ENCODE data around the gene C1QC. TPM values are rescaled to one million over a fixed set of nuclear protein-coding genes. Genes with fewer than 3 reads are reported as not detected.
"Not testable (repeated sequence)": the region's sequence is repeated elsewhere in the genome, so short reads cannot be mapped to it uniquely, and the experiment has no call there.

Gene C1QC
- total RNA-seq, 1 experiment from 2014 or later: not detected

DNA sequence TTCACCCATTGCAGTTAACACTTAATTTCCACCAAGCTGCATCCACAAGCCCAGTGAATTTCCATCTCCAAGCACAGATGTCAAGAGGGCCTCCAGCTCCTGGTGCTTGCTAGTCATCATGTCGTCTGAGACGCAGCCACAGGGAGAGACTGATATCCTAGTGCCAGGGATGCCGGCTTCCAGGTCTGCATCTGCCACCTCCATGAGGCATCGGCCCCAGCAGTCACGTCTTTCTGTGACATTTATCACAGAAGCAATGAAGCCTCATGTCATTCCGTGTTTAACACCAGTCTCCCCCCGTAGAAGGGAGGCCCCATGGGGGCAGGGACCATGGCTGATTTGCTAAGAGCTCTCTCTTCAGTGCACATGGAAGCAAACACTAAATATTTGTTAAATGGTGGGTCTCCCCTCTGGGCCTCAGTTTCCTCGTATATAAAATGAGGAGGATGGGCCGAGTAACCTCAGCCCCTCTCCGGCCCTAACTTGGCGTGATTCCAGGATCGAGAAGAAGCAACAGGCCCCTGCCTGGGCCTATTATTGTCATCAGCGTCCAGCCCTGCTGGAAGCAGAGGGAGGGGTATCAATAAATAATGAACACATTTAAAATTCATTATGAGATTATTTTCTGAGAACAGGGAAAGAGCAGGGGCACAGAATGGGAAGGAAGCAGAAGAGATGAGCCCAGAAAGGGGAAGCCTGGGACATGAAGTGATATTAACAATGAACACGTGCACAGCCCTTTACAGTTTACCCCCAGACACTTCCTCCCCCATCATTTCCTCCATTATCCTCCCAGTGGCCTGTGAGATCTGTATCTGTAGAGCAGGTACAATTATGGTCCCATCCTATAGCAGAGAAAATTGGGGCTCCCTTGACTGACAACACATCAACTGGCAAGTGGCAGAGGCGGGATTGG, 8.8 kb downstream of the C1QC start:
- Histone ChIP-seq H3K9me3 (replicated peaks) (no peaks in the 10 kb centered on the region), H3K4me1 (no peaks in the 10 kb centered on the region), H3K27me3 (peaks cover 23% of the 10 kb centered on the region; the same call in 1 of the 2 replicates), H3K4me3 (no peak overlapping the region), H3K27ac (no peak overlapping the region), H3K36me3 (no peaks in the 10 kb centered on the region)
- DNase-seq: no peak

DNA sequence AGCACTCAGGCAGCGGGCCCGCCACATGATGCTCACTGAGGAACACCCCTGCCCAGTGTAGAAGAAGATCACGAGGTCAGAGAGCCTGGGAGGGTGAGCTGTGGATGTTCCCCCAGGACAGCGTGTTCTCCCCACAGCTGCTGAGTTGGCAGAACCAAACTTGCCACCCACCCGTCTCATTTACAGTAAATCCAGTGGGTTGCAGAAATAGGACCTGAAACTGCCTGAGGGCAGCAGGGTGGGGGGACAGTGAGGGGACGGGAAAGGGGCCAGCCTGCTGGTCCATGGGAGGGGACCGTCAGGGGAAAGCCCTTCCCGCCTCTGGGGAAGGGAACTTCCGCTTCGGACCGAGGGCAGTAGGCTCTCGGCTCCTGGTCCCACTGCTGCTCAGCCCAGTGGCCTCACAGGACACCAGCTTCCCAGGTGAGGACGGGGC, 9.5 kb downstream of the C1QC start, which contains the start of gene C1QB:
Gene C1QB, plus strand, starts transcription at position 356 of the 436 bp plus-strand sequence. CDS start 6,227 bp downstream, outside the sequence.
- H3K36me3 ChIP-seq: no peaks in the 10 kb centered on the region

DNA sequence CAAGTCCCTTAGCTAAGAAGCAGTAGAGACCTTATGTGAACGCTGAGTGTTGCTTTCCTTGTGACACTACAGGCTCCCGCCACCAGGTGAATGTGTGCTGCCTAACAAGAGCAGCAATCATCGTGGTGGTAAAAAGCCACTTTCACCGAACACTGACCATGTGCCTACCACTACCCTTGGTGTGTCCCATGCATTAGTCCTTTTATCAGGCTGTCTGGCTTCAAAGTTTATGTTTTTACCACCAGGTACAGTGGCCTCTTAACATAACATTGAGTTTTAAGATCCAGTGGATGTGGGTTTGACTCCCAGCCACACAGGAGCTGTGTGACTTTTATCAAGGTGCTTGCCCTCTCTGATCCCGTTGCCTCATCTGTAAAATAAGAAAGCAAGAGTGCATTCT, 11.3 kb downstream of the C1QC start:
- Histone ChIP-seq H3K27ac (no peak overlapping the region), H3K4me3 (no peak overlapping the region), H3K9me3 (replicated peaks) (no peaks in the 10 kb centered on the region), H3K4me1 (no peaks in the 10 kb centered on the region), H3K36me3 (no peaks in the 10 kb centered on the region), H3K27me3 (peaks cover 29% of the 10 kb centered on the region; the same call in 1 of the 2 replicates)
- DNase-seq: no peak

More for the DNA sequence above, 9.5 kb downstream of the C1QC start, which contains the start of gene C1QB:
- Histone ChIP-seq H3K9me3 (replicated peaks) (no peaks in the 10 kb centered on the region), H3K4me1 (no peaks in the 10 kb centered on the region), H3K27me3 (peaks cover 26% of the 10 kb centered on the region; the same call in 1 of the 2 replicates), H3K27ac (no peak within 1 kb of the TSS), H3K4me3 (no peak within 1 kb of the TSS)
- DNase-seq: no peak

- H3K4me3 ChIP-seq: no peak overlapping the region
- H3K27me3 ChIP-seq: peaks cover 14% of the 10 kb centered on the region; the same call in 1 of the 2 replicates
- no peaks in the 10 kb centered on the region for H3K4me1 ChIP-seq
- no peak overlapping the region for H3K27ac ChIP-seq
- H3K36me3 ChIP-seq: no peaks in the 10 kb centered on the region
- H3K9me3 ChIP-seq (replicated peaks): no peaks in the 10 kb centered on the region
- DNase-seq: no peak
Observed at GRCh38 chr1:22658385-22659163, 15.1 kb downstream of the C1QC start.

DNA sequence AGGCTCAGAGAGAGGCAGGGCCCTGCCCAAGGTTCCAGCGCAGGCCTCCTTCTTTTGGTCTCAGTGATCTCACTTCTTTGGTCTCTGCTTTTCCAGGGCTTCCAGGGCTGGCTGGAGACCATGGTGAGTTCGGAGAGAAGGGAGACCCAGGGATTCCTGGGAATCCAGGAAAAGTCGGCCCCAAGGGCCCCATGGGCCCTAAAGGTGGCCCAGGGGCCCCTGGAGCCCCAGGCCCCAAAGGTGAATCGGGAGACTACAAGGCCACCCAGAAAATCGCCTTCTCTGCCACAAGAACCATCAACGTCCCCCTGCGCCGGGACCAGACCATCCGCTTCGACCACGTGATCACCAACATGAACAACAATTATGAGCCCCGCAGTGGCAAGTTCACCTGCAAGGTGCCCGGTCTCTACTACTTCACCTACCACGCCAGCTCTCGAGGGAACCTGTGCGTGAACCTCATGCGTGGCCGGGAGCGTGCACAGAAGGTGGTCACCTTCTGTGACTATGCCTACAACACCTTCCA, 17.3 kb downstream of the C1QC start:
- no peaks in the 10 kb centered on the region for H3K9me3 ChIP-seq (replicated peaks)
- no peak overlapping the region for H3K4me3 ChIP-seq
- no peak for DNase-seq
- H3K27me3 ChIP-seq: peaks cover 10% of the 10 kb centered on the region; the same call in 1 of the 2 replicates
- no peak overlapping the region for H3K27ac ChIP-seq
- no peaks in the 10 kb centered on the region for H3K36me3 ChIP-seq
- H3K4me1 ChIP-seq: no peaks in the 10 kb centered on the region

DNA sequence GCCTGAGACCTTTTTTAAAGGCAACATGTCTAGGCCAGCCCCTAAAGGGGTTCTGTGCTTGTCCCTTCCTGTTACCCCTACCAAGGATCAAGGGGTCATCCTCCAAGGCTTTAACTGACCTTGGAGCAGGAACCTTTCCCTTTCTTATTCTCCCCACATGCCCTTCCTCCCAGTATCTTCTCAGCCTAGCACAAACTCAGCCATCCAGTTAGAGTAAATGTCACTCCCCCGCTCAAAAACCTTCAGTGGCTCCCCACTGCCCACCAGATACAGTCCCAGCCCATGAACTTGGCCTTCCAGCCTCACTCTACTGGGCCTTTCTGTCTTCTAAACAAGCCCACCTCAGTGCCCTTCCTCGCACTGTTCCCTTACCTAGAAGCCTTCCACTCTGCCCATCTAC, 18.4 kb downstream of the C1QC start:
- Histone ChIP-seq H3K4me3 (no peak overlapping the region), H3K36me3 (no peaks in the 10 kb centered on the region), H3K9me3 (replicated peaks) (no peaks in the 10 kb centered on the region), H3K27me3 (peaks cover 12% of the 10 kb centered on the region), H3K27ac (no peak overlapping the region), H3K4me1 (peaks cover under 1% of the 10 kb centered on the region; the same call in 1 of the 2 replicates)
- no peak for DNase-seq

- Histone ChIP-seq H3K9me3 (replicated peaks) (no peaks in the 10 kb centered on the region), H3K27ac (no peak overlapping the region), H3K27me3 (peaks cover 16% of the 10 kb centered on the region), H3K4me1 (peaks cover 5% of the 10 kb centered on the region; the same call in 1 of the 2 replicates), H3K36me3 (no peaks in the 10 kb centered on the region), H3K4me3 (no peak overlapping the region)
- DNase-seq: peak; percentile 50 to 57
Observed at GRCh38 chr1:22662318-22662717, 18.9 kb downstream of the C1QC start.

DNA sequence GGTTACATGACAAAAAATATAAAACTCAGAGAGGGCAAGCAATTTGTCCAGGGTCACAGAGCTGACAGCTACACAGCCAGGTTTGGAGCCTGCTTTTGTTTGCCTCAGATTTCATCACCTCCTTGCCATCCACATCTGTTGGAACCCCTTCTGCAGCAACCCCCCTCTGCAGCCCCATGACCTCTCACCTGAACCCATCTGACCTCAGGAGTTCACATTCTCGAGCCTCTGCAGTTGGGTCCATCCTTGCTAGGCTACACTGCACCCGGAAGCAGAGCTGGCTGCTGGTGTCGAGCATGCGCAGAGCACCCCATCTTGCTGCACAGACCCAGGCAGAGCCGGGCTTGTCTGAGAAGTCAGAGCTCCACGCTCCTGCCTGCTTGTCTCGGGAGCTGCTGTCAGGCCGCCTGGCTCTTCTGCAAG, 19.6 kb downstream of the C1QC start:
- Histone ChIP-seq H3K9me3 (replicated peaks) (no peaks in the 10 kb centered on the region), H3K36me3 (no peaks in the 10 kb centered on the region), H3K4me1 (peaks cover 8% of the 10 kb centered on the region; the same call in 1 of the 2 replicates), H3K27me3 (peaks cover 18% of the 10 kb centered on the region), H3K27ac (no peak overlapping the region), H3K4me3 (no peak overlapping the region)
- no peak for DNase-seq

DNA sequence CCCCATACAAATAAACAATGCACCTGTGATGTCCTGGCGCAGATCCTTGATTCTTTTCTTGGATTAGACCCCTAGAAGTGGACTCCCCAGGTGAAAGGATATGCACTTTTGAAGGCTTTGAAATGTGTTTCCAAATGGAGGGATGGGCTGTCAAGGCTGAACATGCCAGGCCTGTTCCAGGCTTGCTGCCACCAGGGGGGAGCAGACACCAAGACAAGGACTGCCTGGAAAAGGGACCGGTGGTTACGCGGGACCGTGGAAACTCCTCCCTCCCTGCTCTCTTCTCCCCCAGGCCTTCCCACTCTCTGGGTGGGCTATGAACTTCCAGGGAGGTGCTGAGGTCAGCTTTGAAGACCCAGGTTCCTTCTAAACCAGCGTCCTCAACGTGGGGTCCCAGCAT, 22.3 kb downstream of the C1QC start:
- H3K4me3 ChIP-seq: no peak overlapping the region
- peak; percentile 56 to 69 for DNase-seq
- H3K27ac ChIP-seq: no peak overlapping the region
- peaks cover 8% of the 10 kb centered on the region; the same call in 1 of the 2 replicates for H3K4me1 ChIP-seq
- peaks cover 24% of the 10 kb centered on the region for H3K27me3 ChIP-seq
- H3K36me3 ChIP-seq: no peaks in the 10 kb centered on the region
- no peaks in the 10 kb centered on the region for H3K9me3 ChIP-seq (replicated peaks)

- Histone ChIP-seq H3K27me3 (peaks cover 30% of the 10 kb centered on the region), H3K27ac (no peak overlapping the region), H3K4me3 (no peak overlapping the region), H3K4me1 (peaks cover 8% of the 10 kb centered on the region; the same call in 1 of the 2 replicates), H3K36me3 (no peaks in the 10 kb centered on the region), H3K9me3 (replicated peaks) (no peaks in the 10 kb centered on the region)
- DNase-seq: no peak
Observed at GRCh38 chr1:22666412-22666811, 23.0 kb downstream of the C1QC start.

DNA sequence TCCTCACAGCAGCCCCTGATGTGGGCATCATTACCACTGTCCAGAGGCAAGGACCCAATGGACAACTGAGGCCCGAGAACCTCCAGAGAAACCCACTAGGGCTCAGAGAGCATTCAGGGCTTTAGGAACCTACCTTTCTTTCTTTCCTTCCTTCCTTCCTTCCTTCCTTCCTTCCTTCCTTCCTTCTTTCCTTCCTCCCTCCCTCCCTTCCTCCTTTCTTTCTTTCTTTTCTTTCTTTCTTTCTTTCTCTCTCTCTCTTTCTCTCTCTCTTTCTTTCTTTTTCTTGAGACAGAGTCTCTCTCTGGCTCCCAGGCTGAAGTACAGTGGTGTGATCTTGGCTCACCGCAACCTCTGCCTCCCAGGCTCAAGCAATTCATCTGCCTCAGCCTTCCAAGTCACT, 25.4 kb downstream of the C1QC start:
- Histone ChIP-seq H3K4me1 (peaks cover 17% of the 10 kb centered on the region), H3K27me3 (peaks cover 39% of the 10 kb centered on the region)
- not testable (repeated sequence) for H3K36me3 ChIP-seq; H3K9me3 ChIP-seq (replicated peaks); H3K4me3 ChIP-seq; DNase-seq; H3K27ac ChIP-seq

DNA sequence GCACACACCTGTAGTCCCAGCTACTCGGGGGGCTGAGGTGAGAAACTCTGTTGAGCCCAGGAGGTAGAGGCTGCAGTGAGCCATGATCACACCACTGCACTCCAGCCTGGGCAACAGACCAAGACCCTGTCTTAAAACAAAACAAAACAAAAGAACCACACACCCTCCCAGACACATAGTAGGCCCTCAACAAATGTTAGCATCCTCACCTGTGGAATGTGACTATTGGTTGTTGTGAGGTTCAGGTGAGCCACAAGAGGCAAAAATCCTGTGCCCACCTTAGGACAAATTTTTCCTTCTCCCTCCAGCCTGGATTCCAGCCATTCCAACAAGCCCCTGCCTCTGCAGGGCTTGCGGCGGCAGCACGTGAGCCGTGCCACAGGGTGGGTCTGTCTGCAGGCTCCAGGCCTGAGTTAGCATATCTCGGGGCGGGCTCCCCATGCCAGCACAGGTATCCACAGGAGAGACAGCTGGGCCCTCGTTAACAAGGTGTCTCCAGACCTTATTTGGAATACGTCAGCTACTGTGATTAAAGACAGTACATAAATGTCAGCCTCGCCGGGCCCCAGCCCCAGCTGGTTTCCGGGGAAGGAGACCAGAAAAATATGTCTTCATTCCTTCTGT, 27.0 kb downstream of the C1QC start:
- DNase-seq: no peak
- no peak overlapping the region for H3K27ac ChIP-seq
- H3K36me3 ChIP-seq: no peaks in the 10 kb centered on the region
- H3K4me1 ChIP-seq: peaks cover 17% of the 10 kb centered on the region
- no peaks in the 10 kb centered on the region for H3K9me3 ChIP-seq (replicated peaks)
- no peak overlapping the region for H3K4me3 ChIP-seq
- peaks cover 39% of the 10 kb centered on the region for H3K27me3 ChIP-seq

- DNase-seq: no peak
- Histone ChIP-seq H3K36me3 (no peaks in the 10 kb centered on the region), H3K27ac (no peak overlapping the region), H3K4me3 (no peak overlapping the region), H3K9me3 (replicated peaks) (no peaks in the 10 kb centered on the region), H3K4me1 (peaks cover 15% of the 10 kb centered on the region), H3K27me3 (peaks cover 41% of the 10 kb centered on the region)
Observed at GRCh38 chr1:22671999-22672398, 28.6 kb downstream of the C1QC start.

Measured in SJCRH30 (cell line).